SU-DHL-6 (cell line): ENCODE measurements around the gene ENO3.
A peak's percentile ranks its signal among the peaks of the same experiment; 100 is the strongest.

Source experiments
- H2AFZ ChIP-seq: fragments of 200-600 bp; sonication (generic); 2 replicates; pipeline ENCODE4 v1.6.1; 2014; ENCODE audit warnings: low read depth, mild to moderate bottlenecking, moderate library complexity, mixed read lengths, antibody characterized with exemption, low read length; ENCODE audit not compliant: severe bottlenecking
- H3F3A ChIP-seq: fragments of 200-600 bp; shearing (Covaris generic); 2 replicates; pipeline ENCODE4 v1.6.0; 2016; ENCODE audit warnings: antibody characterized with exemption, mild to moderate bottlenecking; ENCODE audit not compliant: insufficient read depth
- H3K27ac ChIP-seq: fragments of 200-600 bp; sonication (generic); 2 replicates; pipeline ENCODE4 v1.5.1; 2016; ENCODE audit warnings: low read depth, mild to moderate bottlenecking, low read length, moderate library complexity, mixed read lengths
- H3K27me3 ChIP-seq: fragments of 200-600 bp; sonication (generic), shearing (Covaris generic); 2 replicates; pipeline ENCODE4 v1.6.0; 2014; ENCODE audit warnings: mild to moderate bottlenecking, low read length
- H3K36me3 ChIP-seq: fragments of 200-600 bp; sonication (generic); 2 replicates; pipeline ENCODE4 v1.6.1; 2014; ENCODE audit warnings: mild to moderate bottlenecking, low read length, mixed read lengths
- H3K4me2 ChIP-seq: fragments of 300-600, 200-600 bp; shearing (Covaris generic), sonication (generic); 2 replicates; pipeline ENCODE4 v1.6.0; 2014; ENCODE audit warnings: low read length, low read depth, mild to moderate bottlenecking; ENCODE audit not compliant: poor library complexity, severe bottlenecking
- H3K4me3 ChIP-seq: fragments of 200-600 bp; sonication (generic); 2 replicates; pipeline ENCODE4 v1.5.1; 2014; ENCODE audit warnings: antibody characterized with exemption, low read length, mild to moderate bottlenecking, mixed read lengths; ENCODE audit not compliant: insufficient read depth, poor library complexity, severe bottlenecking
- H3K79me2 ChIP-seq: fragments of 200-600 bp; sonication (generic); 2 replicates; pipeline ENCODE4 v1.6.1; 2014; ENCODE audit warnings: mild to moderate bottlenecking, low read length, moderate library complexity; ENCODE audit not compliant: insufficient read depth
- H3K9ac ChIP-seq: fragments of 200-600 bp; sonication (generic); 2 replicates; pipeline ENCODE4 v1.7.0; 2014; ENCODE audit warnings: mild to moderate bottlenecking, low read length
- H3K9me2 ChIP-seq: fragments of 200-600 bp; sonication (generic); replicated peaks from 2 replicates; pipeline ENCODE4 v1.6.1; 2014; ENCODE audit warnings: low read length; ENCODE audit not compliant: insufficient read depth
- H3K9me3 ChIP-seq: fragments of 200-600 bp; sonication (generic); 2 replicates; pipeline ENCODE4 v1.6.1; 2014; ENCODE audit warnings: low read length, mixed read lengths; ENCODE audit not compliant: insufficient read depth
- H4K20me1 ChIP-seq: fragments of 200-600 bp; sonication (generic); 2 replicates; pipeline ENCODE4 v1.6.1; 2014; ENCODE audit warnings: low read depth, mild to moderate bottlenecking, antibody characterized with exemption, low read length, moderate library complexity, mixed read lengths
- CTCF ChIP-seq: fragments of 200-600 bp; sonication (generic); IDR thresholded peaks from one replicate; pipeline ENCODE4 v1.5.1; 2017; ENCODE audit warnings: antibody characterized with exemption, mild to moderate bottlenecking, low read length, moderate library complexity; ENCODE audit not compliant: insufficient read depth, poor library complexity, severe bottlenecking
- EZH2phosphoT487 ChIP-seq: fragments of 200-600 bp; sonication (generic), shearing (Covaris generic); conservative IDR thresholded peaks from 2 replicates; pipeline ENCODE4 v1.6.1; 2018; ENCODE audit warnings: mild to moderate bottlenecking, antibody characterized with exemption, low read length, moderate library complexity, mixed read lengths

ENO3 gene

DNA sequence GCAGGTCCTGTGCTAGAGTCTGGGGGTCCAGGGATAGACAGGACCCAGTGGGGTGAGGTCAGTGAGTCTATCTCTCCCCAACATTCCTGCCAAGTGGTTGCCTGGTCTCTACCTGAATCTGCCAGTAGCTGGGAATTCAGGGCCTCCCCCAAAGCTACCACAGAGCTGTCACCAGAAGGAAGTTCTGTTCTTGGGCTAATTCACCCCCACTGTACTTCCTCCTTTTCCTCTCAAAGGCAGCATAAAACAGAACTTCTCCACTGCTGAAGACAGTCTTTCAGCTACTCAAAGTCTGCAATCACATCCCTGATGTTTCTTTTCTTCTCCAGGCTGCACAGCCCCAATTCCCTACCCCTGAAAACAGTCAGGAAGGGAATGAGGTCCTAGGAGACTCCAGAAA is 27.8 kb downstream of the ENO3 start:
- Histone ChIP-seq H3K9me2 (no peaks in the 10 kb centered on the region), H3K27me3 (no peaks in the 10 kb centered on the region), H3K79me2 (no peaks in the 10 kb centered on the region), H3K9ac (no peak overlapping the region), H3K4me2 (no peak overlapping the region), H3K27ac (no peak overlapping the region), H3K36me3 (no peaks in the 10 kb centered on the region), H3F3A (0 out of 2 replicates have a peak, but pooled peaks cover 4% of the 10 kb centered on the region), H3K9me3 (no peaks in the 10 kb centered on the region), H4K20me1 (no peaks in the 10 kb centered on the region), H2AFZ (no peak overlapping the region), H3K4me3 (no peak overlapping the region)
- TF ChIP-seq EZH2phosphoT487 (no peak), CTCF (no peak)

- H3K9ac ChIP-seq = no peak overlapping the region
- H2AFZ ChIP-seq = no peak overlapping the region
- H3F3A ChIP-seq = 0 out of 2 replicates have a peak, but pooled peaks cover 4% of the 10 kb centered on the region
- no peaks in the 10 kb centered on the region for H3K9me2 ChIP-seq
- no peak overlapping the region for H3K4me3 ChIP-seq
- H3K36me3 ChIP-seq = no peaks in the 10 kb centered on the region
- H4K20me1 ChIP-seq = no peaks in the 10 kb centered on the region
- H3K27me3 ChIP-seq = no peaks in the 10 kb centered on the region
- no peak overlapping the region for H3K27ac ChIP-seq
- TF ChIP-seq EZH2phosphoT487 = no peak
- peak; percentile 59 for TF ChIP-seq CTCF
- H3K79me2 ChIP-seq = no peaks in the 10 kb centered on the region
- H3K9me3 ChIP-seq = no peaks in the 10 kb centered on the region
- no peak overlapping the region for H3K4me2 ChIP-seq
These were observed 29.8 kb downstream of the ENO3 start for GRCh38 chr17:4980644-4981216.

- no peaks in the 10 kb centered on the region for H3K27me3 ChIP-seq
- H3F3A ChIP-seq = peaks cover 4% of the 10 kb centered on the region; the same call in 1 of the 2 replicates
- H2AFZ ChIP-seq = no peak overlapping the region
- no peak for TF ChIP-seq EZH2phosphoT487
- no peak for TF ChIP-seq CTCF
- no peaks in the 10 kb centered on the region for H3K9me3 ChIP-seq
- H3K9me2 ChIP-seq = no peaks in the 10 kb centered on the region
- H3K79me2 ChIP-seq = peaks cover 10% of the 10 kb centered on the region; the same call in 1 of the 2 replicates
- H3K36me3 ChIP-seq = no peaks in the 10 kb centered on the region
- H3K4me2 ChIP-seq = no peak overlapping the region
- H3K9ac ChIP-seq = no peak overlapping the region
- no peaks in the 10 kb centered on the region for H4K20me1 ChIP-seq
- no peak overlapping the region for H3K4me3 ChIP-seq
- no peak overlapping the region for H3K27ac ChIP-seq
These were observed 31.4 kb downstream of the ENO3 start for GRCh38 chr17:4982305-4982704.
